Upper lobe of left lung (tissue), 6 donors: ENCODE results near the gene MMD. TPM values are rescaled to one million over a fixed set of nuclear protein-coding genes. Genes with fewer than 3 reads are reported as not detected.
"Not testable (repeated sequence)": the region's sequence is repeated elsewhere in the genome, so short reads cannot be mapped to it uniquely, and the experiment has no call there.

Source experiments
- ATAC-seq, 2 donors: fragments of 200-7000 bp; cut with Tn5 transposase; one replicate each; pipeline ENCODE4 v1.9.1; 2022; ENCODE audit warnings: mild to moderate bottlenecking in 2 of 2, moderate library complexity in 2 of 2; ENCODE audit not compliant: low FRiP score in 2 of 2
- DNase-seq, 2 donors: peaks; one replicate each; pipeline ENCODE4 v3.0.0-alpha.2; 2019 to 2020
- H3K27ac ChIP-seq, 4 donors: fragments of 200-600 bp; sonication (generic); one replicate each; pipeline ENCODE4 v1.5.1; 2016 to 2019
- H3K27me3 ChIP-seq, 4 donors: fragments of 200-600 bp; sonication (generic); one replicate each; pipeline ENCODE4 v1.5.1; 2017 to 2019
- H3K36me3 ChIP-seq, 4 donors: fragments of 200-600 bp; sonication (generic); one replicate each; pipeline ENCODE4 v1.5.1; 2016 to 2019
- H3K4me1 ChIP-seq, 4 donors: fragments of 200-600 bp; sonication (generic); one replicate each; pipeline ENCODE4 v1.5.1; 2018 to 2019
- H3K4me3 ChIP-seq, 4 donors: fragments of 200-600 bp; sonication (generic); one replicate each; pipeline ENCODE4 v1.5.1; 2017 to 2019; ENCODE audit warnings: mild to moderate bottlenecking in 2 of 4, moderate library complexity in 1 of 4
- H3K9me3 ChIP-seq, 4 donors: fragments of 200-600 bp; sonication (generic); one replicate each; pipeline ENCODE4 v1.5.1; 2018 to 2019
- CTCF ChIP-seq, 6 experiments: fragments of 450-650 bp in 4 of 6; fragments of 200-600 bp in 2 of 6; sonication (generic) in 2 of 6; IDR thresholded peaks; one replicate each; pipeline ENCODE4 v1.5.1; 2016 to 2019; ENCODE audit warnings: antibody characterized with exemption in 6 of 6
- EP300 ChIP-seq, 4 donors: sonication (generic); formaldehyde crosslinking; IDR thresholded peaks; one replicate each; pipeline ENCODE4 v1.5.1; 2017; ENCODE audit warnings: antibody characterized with exemption in 4 of 4, control low read depth in 2 of 4
- POLR2A ChIP-seq, 4 donors: fragments of 450-650 bp; IDR thresholded peaks; one replicate each; pipeline ENCODE4 v1.5.1; 2016 to 2017; ENCODE audit warnings: antibody characterized with exemption in 4 of 4, mild to moderate bottlenecking in 2 of 4
- POLR2AphosphoS5 ChIP-seq, 2 donors: sonication (generic); formaldehyde crosslinking; IDR thresholded peaks; one replicate each; pipeline ENCODE4 v1.5.1; 2017; ENCODE audit warnings: antibody characterized with exemption in 2 of 2
- WGBS, 2 donors: methylation state at CpG; one replicate each; pipeline ENCODE4 v1.1.5; 2017 to 2018; 5-methylcytosine and 5-hydroxymethylcytosine counted together
- total RNA-seq, 6 donors: library from RNA; depleted of rRNA in 4 of 6; stranded (reverse); fragments of >200 nt in 4 of 6; gene quantifications; one replicate each; pipeline versions ENCODE4 v1.1.0 to v1.2.1, GENCODE V29; 2016 to 2021
- donor health status: DM: no; HTN: no; CAD: no; lungs with moderate emphysema.
- donor health status: DM: no; HTN: yes; CAD: no; lungs with severe emphysema.

Gene MMD
- total RNA-seq, 6 donors from 2014 or later, result 13.5 to 26.7 (median 19.0) TPM

- TF ChIP-seq POLR2A (IDR thresholded peaks at IDR 0.05) (no peak), EP300 (IDR thresholded peaks at IDR 0.05) (no peak), POLR2AphosphoS5 (IDR thresholded peaks at IDR 0.05) (no peak), CTCF (IDR thresholded peaks at IDR 0.05) (no peak)
- Histone ChIP-seq H3K4me3 (no peak overlapping the region), H3K4me1 (no peaks in the 10 kb centered on the region), H3K27ac (no peak overlapping the region), H3K27me3 (no peaks in the 10 kb centered on the region), H3K36me3 (peaks cover 0 to 71% (median 25%) of the 10 kb centered on the region in 4 donors), H3K9me3 (no peaks in the 10 kb centered on the region)
- 93 to 98% methylated on average over 4 of the region's 4 CpGs for WGBS, 2 donors
- ATAC-seq, result no peak
- DNase-seq, result no peak
Measured at GRCh38 chr17:55409030-55409800, 12.4 kb downstream of the MMD start.

GRCh38 chr17:55407641-55408566 lies 13.7 kb downstream of the MMD start:
- no peaks in the 10 kb centered on the region for H3K27me3 ChIP-seq
- H3K27ac ChIP-seq, result no peak overlapping the region
- ATAC-seq, result no peak
- no peak overlapping the region for H3K4me3 ChIP-seq
- no peak for DNase-seq
- no peaks in the 10 kb centered on the region for H3K9me3 ChIP-seq
- WGBS, 2 donors, result 67 to 81% methylated on average over 5 of the region's 5 CpGs
- H3K36me3 ChIP-seq, result peaks cover 0 to 72% (median 25%) of the 10 kb centered on the region in 4 donors
- no peaks in the 10 kb centered on the region for H3K4me1 ChIP-seq
- no peak for TF ChIP-seq POLR2AphosphoS5 (IDR thresholded peaks at IDR 0.05)
- TF ChIP-seq EP300 (IDR thresholded peaks at IDR 0.05), result no peak
- TF ChIP-seq POLR2A (IDR thresholded peaks at IDR 0.05), result no peak
- no peak for TF ChIP-seq CTCF (IDR thresholded peaks at IDR 0.05)

GRCh38 chr17:55405600-55405999 lies 16.0 kb downstream of the MMD start:
- Histone ChIP-seq H3K27ac (no peak overlapping the region), H3K9me3 (no peaks in the 10 kb centered on the region), H3K4me1 (no peaks in the 10 kb centered on the region), H3K36me3 (peaks cover 0 to 71% (median 19%) of the 10 kb centered on the region in 4 donors), H3K27me3 (no peaks in the 10 kb centered on the region), H3K4me3 (no peak overlapping the region)
- WGBS, 2 donors, result 84 to 97% methylated on average over 1 of the region's 1 CpG
- TF ChIP-seq POLR2AphosphoS5 (IDR thresholded peaks at IDR 0.05) (no peak), EP300 (IDR thresholded peaks at IDR 0.05) (no peak), POLR2A (IDR thresholded peaks at IDR 0.05) (no peak), CTCF (IDR thresholded peaks at IDR 0.05) (no peak)
- no peak for DNase-seq
- no peak for ATAC-seq

- H3K4me3 ChIP-seq, H3K27ac ChIP-seq, H3K27me3 ChIP-seq, H3K9me3 ChIP-seq, H3K4me1 ChIP-seq, DNase-seq, ATAC-seq: not testable (repeated sequence)
- H3K36me3 ChIP-seq, result peaks cover 0 to 67% (median 8%) of the 10 kb centered on the region in 4 donors
- WGBS, 2 donors, result 79 to 93% methylated on average over 5 of the region's 5 CpGs
Measured at GRCh38 chr17:55404197-55404596, 17.4 kb downstream of the MMD start.

- TF ChIP-seq POLR2A (IDR thresholded peaks at IDR 0.05) (no peak), CTCF (IDR thresholded peaks at IDR 0.05) (no peak), EP300 (IDR thresholded peaks at IDR 0.05) (no peak), POLR2AphosphoS5 (IDR thresholded peaks at IDR 0.05) (no peak)
- Histone ChIP-seq H3K4me3 (no peak overlapping the region), H3K9me3 (no peaks in the 10 kb centered on the region), H3K27ac (no peak overlapping the region), H3K27me3 (no peaks in the 10 kb centered on the region), H3K36me3 (peaks cover 0 to 55% (median 4%) of the 10 kb centered on the region in 4 donors), H3K4me1 (no peaks in the 10 kb centered on the region)
- 82 to 87% methylated on average over 4 of the region's 4 CpGs for WGBS, 2 donors
- ATAC-seq, result no peak
- DNase-seq, result no peak
Measured at GRCh38 chr17:55402374-55402773, 19.3 kb downstream of the MMD start.
